Keratinocyte (primary cell): ENCODE measurements around the gene SELPLG.

Experiments used
- EZH2 ChIP-seq: IDR thresholded peaks from one replicate; pipeline ENCODE4 v1.6.1; 2012; ENCODE audit warnings: inconsistent platforms, mild to moderate bottlenecking, low read length, moderate library complexity
- TF ChIP-seq, protein P1 (sequence below), 3 experiments: IDR thresholded peaks in 1 of 3; conservative IDR thresholded peaks in 1 of 3; optimal IDR thresholded peaks in 1 of 3; 2 replicates in 2 of 3; 3 replicates in 1 of 3; pipeline versions ENCODE3 to v1.5.1; 2011; ENCODE audit warnings: low read length in 3 of 3, mild to moderate bottlenecking in 3 of 3, moderate library complexity in 2 of 3, control low read depth in 1 of 3, inconsistent platforms in 1 of 3; ENCODE audit not compliant: insufficient read depth in 2 of 3; ENCODE audit errors: extremely low read depth in 1 of 3

DNA sequence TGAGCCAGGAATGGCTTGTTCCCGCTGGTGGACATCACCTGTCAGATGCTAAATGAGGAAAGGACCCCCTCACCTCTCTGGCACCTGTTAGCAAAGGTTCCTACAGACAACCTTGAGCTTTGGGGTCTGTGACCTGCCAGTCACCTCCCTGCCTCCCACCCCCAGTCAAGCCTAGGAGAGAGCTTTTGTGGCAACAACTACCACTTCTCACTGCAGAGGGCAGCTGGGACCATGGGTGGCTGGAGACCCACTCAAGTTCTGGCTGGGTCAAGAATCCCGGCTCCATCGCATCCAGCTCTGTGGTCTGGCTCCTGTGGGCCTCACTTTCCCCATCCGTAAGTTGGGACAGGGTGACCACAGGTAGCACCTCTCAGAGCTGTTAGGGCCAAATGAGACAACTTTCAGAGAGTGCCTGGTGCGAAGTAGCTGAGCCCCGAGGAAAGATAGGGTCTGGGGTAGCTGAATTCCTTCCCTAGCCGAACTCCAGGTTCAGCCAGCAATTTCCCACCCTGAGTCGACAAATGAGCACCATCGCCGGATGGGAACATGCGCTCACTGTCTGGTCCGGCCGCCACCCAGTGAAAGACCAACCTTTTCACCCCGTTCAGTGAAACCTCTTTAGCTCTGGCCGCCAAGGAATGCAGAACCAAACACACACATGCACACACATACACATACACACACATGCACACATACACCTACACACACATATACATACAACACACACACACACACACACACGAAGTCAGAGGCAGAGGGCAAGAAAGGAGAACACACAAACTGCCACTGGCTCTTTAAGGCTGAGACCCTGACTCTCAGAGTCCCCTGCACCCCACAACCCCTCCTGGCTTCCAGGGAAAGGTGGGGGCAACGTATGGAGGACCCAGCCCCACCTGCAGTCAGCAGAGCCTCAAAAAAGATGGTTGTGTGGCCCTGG, 37.7 kb downstream of the SELPLG start:
- TF ChIP-seq, protein P1, sequence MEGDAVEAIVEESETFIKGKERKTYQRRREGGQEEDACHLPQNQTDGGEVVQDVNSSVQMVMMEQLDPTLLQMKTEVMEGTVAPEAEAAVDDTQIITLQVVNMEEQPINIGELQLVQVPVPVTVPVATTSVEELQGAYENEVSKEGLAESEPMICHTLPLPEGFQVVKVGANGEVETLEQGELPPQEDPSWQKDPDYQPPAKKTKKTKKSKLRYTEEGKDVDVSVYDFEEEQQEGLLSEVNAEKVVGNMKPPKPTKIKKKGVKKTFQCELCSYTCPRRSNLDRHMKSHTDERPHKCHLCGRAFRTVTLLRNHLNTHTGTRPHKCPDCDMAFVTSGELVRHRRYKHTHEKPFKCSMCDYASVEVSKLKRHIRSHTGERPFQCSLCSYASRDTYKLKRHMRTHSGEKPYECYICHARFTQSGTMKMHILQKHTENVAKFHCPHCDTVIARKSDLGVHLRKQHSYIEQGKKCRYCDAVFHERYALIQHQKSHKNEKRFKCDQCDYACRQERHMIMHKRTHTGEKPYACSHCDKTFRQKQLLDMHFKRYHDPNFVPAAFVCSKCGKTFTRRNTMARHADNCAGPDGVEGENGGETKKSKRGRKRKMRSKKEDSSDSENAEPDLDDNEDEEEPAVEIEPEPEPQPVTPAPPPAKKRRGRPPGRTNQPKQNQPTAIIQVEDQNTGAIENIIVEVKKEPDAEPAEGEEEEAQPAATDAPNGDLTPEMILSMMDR (optimal IDR thresholded peaks at IDR 0.05 in 1 of 3, IDR thresholded peaks at IDR 0.05 in 1 of 3, conservative IDR thresholded peaks at IDR 0.05 in 1 of 3; ENCODE audit: extremely low read depth in 1 of 3, insufficient read depth in 2 of 3, low read length in 3 of 3) = no peak
- TF ChIP-seq EZH2 = no peak
